Adrenal gland (tissue), 12 donors: ENCODE data around the gene MARVELD2. TPM values are rescaled to one million over a fixed set of nuclear protein-coding genes. Genes with fewer than 3 reads are reported as not detected.
"Not testable (repeated sequence)": the region's sequence is repeated elsewhere in the genome, so short reads cannot be mapped to it uniquely, and the experiment has no call there.

ENCODE experiments used
- DNase-seq, 7 donors: peaks; one replicate each; pipeline ENCODE4 v3.0.0-alpha.2; 2019 to 2020
- H3K27ac ChIP-seq, 5 donors: fragments of 200-600 bp; sonication (generic) in 4 of 5; 1 replicate in 3 of 5; 2 replicates in 2 of 5; pipeline versions ENCODE4 v1.5.1 to v1.8.0; 2016 to 2020; ENCODE audit warnings: mild to moderate bottlenecking in 1 of 5
- H3K27me3 ChIP-seq: fragments of 200-600 bp; 2 replicates; pipeline ENCODE4 v1.8.0; 2021
- H3K36me3 ChIP-seq, 2 donors: fragments of 200-600 bp; replicated peaks in 1 of 2; 1 replicate in 1 of 2; 2 replicates in 1 of 2; pipeline versions ENCODE4 v1.5.1 to v1.8.0; 2018 to 2022
- H3K4me1 ChIP-seq, 2 donors: fragments of 200-600 bp; replicated peaks in 1 of 2; 1 replicate in 1 of 2; 2 replicates in 1 of 2; pipeline versions ENCODE4 v1.5.1 to v1.8.0; 2018 to 2021
- H3K4me3 ChIP-seq, 4 donors: fragments of 200-600 bp; sonication (generic) in 3 of 4; one replicate each; pipeline ENCODE4 v1.5.1; 2016 to 2018
- H3K9me3 ChIP-seq, 3 donors: fragments of 200-600 bp; sonication (generic) in 1 of 3; replicated peaks in 1 of 3; 1 replicate in 2 of 3; 2 replicates in 1 of 3; pipeline versions ENCODE4 v1.5.1 to v1.8.0; 2016 to 2021
- POLR2A ChIP-seq, 2 donors: fragments of 450-650 bp; IDR thresholded peaks; one replicate each; pipeline ENCODE4 v1.6.1; 2017; ENCODE audit warnings: antibody characterized with exemption in 2 of 2, mild to moderate bottlenecking in 2 of 2, moderate library complexity in 1 of 2
- WGBS, 4 donors: extraction: QIAGEN DNeasy Blood & Tissue Kit in 2 of 4; methylation state at CpG; one replicate each; pipeline versions ENCODE4 v1.1.5 to v1.1.7; 2013 to 2017; 5-methylcytosine and 5-hydroxymethylcytosine counted together
- intact Hi-C, 2 donors: fragments of 100-400 bp; cut with DNase I; formaldehyde crosslinking; loops; one replicate each; pipeline versions ENCODE4 v1.14.1 to v1.15.0; 2022 to 2023
- polyA plus RNA-seq, 3 donors: library from polyadenylated mRNA; stranded (reverse); fragments of 200-250 nt in 2 of 3; fragments of 350-450 nt in 1 of 3; fragmentation: Illumina TruSeq in 1 of 3; extraction: RNeasy Lipid Tissue Mini Kit (QIAGEN cat#74804) in 1 of 3; gene quantifications; one replicate each; pipeline ENCODE4 v1.2.3, GENCODE V29; 2013 to 2014
- total RNA-seq, 9 donors: library from RNA; depleted of rRNA in 4 of 9; stranded (reverse); fragments of >200 nt in 4 of 9; fragments of 120-200 nt in 1 of 9; fragmentation: NEBNext Ultra II Directional in 1 of 9; extraction: Animal tissue kit (Norgen Biotek cat#: 25700) in 1 of 9; gene quantifications; one replicate each; pipeline versions ENCODE4 v1.1.0 to v1.2.4, GENCODE V29; 2013 to 2023
- TF ChIP-seq, protein P1 (sequence below), 6 experiments: fragments of 450-650 bp in 4 of 6; fragments of 200-600 bp in 2 of 6; sonication (generic) in 1 of 6; IDR thresholded peaks; 1 replicate in 5 of 6; 2 replicates in 1 of 6; pipeline versions ENCODE4 v1.5.1 to v1.8.0; 2016 to 2021; ENCODE audit warnings: antibody characterized with exemption in 6 of 6, mild to moderate bottlenecking in 2 of 6, moderate library complexity in 1 of 6
- donor health status: healthy with polysubstance abuse.
- donor health status: Bipolar disorder and iron deficiency.
- donor health status: DM: yes; HTN: yes; CAD: no.
- donor health status: DM: no; HTN: no; CAD: no.
- donor health status: DM: no; HTN: no; CAD: no.
- donor health status: DM: yes; HTN: yes; CAD: no.

Gene MARVELD2
- total and polyA plus RNA-seq, 12 donors: 0.16 to 1.6 (median 0.73) TPM

DNA sequence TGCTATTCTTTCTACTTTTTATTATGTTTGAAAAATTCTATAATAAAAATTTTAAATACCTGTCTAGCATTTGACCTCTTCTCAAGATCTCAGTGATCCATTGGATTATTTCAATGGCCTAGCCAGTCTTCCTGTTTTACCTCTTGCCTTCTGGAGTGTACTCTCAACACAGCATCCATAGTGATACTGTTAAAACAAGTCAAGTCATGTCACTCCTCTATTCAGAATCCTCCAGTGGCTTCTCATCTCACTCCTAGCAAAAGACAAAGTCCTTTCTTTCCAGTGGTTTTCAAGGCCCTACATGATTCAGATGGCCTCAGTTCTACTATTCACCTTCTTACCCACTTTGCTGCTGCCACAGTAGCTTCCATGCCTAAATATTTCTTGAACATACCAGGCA is 1.8 kb downstream of the MARVELD2 start:
- Histone ChIP-seq H3K36me3 (peaks cover 0 to 4% of the 10 kb centered on the region in 2 donors), H3K4me3 (no peak overlapping the region), H3K9me3 (no peaks in the 10 kb centered on the region), H3K4me1 (no peaks in the 10 kb centered on the region), H3K27ac (no peak overlapping the region), H3K27me3 (no peaks in the 10 kb centered on the region)
- TF ChIP-seq POLR2A (IDR thresholded peaks at IDR 0.05): no peak
- TF ChIP-seq, protein P1, sequence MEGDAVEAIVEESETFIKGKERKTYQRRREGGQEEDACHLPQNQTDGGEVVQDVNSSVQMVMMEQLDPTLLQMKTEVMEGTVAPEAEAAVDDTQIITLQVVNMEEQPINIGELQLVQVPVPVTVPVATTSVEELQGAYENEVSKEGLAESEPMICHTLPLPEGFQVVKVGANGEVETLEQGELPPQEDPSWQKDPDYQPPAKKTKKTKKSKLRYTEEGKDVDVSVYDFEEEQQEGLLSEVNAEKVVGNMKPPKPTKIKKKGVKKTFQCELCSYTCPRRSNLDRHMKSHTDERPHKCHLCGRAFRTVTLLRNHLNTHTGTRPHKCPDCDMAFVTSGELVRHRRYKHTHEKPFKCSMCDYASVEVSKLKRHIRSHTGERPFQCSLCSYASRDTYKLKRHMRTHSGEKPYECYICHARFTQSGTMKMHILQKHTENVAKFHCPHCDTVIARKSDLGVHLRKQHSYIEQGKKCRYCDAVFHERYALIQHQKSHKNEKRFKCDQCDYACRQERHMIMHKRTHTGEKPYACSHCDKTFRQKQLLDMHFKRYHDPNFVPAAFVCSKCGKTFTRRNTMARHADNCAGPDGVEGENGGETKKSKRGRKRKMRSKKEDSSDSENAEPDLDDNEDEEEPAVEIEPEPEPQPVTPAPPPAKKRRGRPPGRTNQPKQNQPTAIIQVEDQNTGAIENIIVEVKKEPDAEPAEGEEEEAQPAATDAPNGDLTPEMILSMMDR (IDR thresholded peaks at IDR 0.05): no peak
- intact Hi-C loops: no loop called here
- no peak for DNase-seq

DNA sequence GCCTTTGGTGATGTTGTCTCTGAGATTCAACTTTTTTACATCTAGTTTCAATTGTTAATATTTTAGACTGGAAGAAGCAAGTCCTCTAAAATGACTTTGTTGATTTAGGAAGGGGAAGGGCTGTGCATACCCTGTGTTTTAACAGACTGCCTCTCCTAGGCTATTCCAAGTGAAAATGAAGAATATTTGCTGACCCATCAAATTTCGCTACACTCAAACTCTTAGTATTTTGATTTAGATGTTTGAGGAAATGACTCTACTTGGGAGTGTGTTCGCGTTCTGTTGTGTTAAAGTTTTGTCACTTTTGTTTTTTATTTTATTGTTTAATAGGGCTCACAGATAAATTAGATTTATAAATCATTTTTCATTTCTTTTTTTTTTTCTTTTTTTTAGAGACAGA is 3.6 kb downstream of the MARVELD2 start:
- Histone ChIP-seq H3K4me3 (no peak overlapping the region), H3K9me3 (no peaks in the 10 kb centered on the region), H3K4me1 (no peaks in the 10 kb centered on the region), H3K36me3 (no peaks in the 10 kb centered on the region), H3K27ac (no peak overlapping the region), H3K27me3 (no peaks in the 10 kb centered on the region)
- intact Hi-C loops: no loop called here
- TF ChIP-seq, protein P1 (IDR thresholded peaks at IDR 0.05): no peak
- DNase-seq: no peak
- 81 to 92% (median 87%) methylated on average over 3 of the region's 3 CpGs for WGBS, 4 donors

- Histone ChIP-seq H3K36me3 (no peaks in the 10 kb centered on the region), H3K9me3 (no peaks in the 10 kb centered on the region), H3K27ac (no peak overlapping the region), H3K4me1 (no peaks in the 10 kb centered on the region), H3K27me3 (no peaks in the 10 kb centered on the region), H3K4me3 (no peak overlapping the region)
- WGBS, 4 donors: 78 to 84% (median 81%) methylated on average over 11 of the region's 11 CpGs
- no peak for DNase-seq
- TF ChIP-seq POLR2A (IDR thresholded peaks at IDR 0.05): no peak
- TF ChIP-seq, protein P1 (IDR thresholded peaks at IDR 0.05): no peak
- intact Hi-C loops: no loop called here
Measured at GRCh38 chr5:69431424-69432303, 16.7 kb downstream of the MARVELD2 start.

DNA sequence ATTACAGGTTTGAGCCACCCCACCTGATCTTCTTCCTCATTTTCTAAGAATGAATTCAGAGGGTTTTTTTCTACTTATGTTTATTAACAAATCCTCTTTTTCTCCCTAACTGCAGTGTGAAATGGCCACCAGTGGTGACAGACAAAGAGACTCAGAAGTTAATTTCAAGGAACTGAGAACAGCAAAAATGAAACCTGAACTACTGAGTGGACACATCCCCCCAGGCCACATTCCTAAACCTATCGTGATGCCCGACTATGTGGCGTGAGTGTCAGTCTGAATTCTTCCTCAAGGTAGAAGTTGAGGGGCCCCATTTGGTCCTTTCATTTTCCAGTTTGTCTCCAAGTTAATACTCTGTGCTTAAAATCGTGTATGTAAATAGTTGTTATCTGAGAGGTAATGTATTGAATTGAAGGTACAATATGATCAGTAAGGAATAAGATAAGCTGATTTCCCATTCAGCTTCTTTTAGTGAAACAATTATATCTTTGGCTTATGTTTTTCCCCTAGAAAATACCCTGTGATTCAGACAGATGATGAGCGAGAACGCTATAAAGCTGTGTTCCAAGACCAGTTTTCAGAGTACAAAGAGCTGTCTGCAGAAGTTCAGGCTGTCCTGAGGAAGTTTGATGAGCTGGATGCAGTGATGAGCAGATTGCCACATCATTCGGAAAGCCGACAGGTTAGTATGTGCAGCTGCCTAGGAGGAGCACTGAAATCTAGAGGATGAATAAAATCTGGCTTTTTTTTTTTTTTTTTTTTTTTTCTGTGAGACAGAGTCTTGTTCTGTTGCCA is 17.7 kb downstream of the MARVELD2 start:
- no peak overlapping the region for H3K4me3 ChIP-seq
- H3K9me3 ChIP-seq: no peaks in the 10 kb centered on the region
- 72 to 85% (median 79%) methylated on average over 8 of the region's 8 CpGs for WGBS, 4 donors
- H3K27me3 ChIP-seq: no peaks in the 10 kb centered on the region
- H3K36me3 ChIP-seq: no peaks in the 10 kb centered on the region
- H3K27ac ChIP-seq: no peak overlapping the region
- intact Hi-C loops: no loop called here
- no peaks in the 10 kb centered on the region for H3K4me1 ChIP-seq
- DNase-seq: no peak
- no peak for TF ChIP-seq POLR2A (IDR thresholded peaks at IDR 0.05)
- TF ChIP-seq, protein P1 (IDR thresholded peaks at IDR 0.05): no peak

DNA sequence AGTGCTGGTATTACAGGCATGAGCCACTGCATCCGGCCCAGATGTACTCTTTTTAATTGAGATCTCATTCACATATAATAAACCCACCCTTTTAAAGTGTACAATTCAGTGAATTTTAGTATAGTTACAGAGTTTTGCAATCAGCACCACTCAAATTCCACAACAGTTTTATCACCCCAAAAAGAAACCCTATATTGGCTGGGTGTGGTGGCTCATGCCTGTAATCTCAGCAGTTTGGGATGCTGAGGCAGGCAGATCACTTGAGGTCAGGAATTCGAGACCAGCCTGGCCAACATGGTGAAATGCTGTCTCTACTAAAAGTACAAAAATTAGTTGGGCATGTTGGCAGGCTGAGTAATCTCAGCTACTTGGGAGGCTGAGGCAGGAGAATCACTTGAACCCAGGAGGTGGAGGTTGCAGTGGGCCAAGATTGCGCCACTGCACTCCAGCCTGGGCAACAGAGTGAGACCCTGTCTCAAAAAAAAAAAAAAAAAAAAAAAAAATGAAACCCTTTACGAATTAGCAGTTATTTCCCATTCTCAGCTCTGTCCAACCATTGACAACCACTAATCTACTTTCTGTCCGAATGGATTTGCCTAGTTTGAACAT is 20.5 kb downstream of the MARVELD2 start:
- H3K4me3 ChIP-seq, H3K27me3 ChIP-seq, DNase-seq, H3K27ac ChIP-seq, H3K36me3 ChIP-seq, H3K9me3 ChIP-seq, H3K4me1 ChIP-seq, intact Hi-C loops: not testable (repeated sequence)
- WGBS, 4 donors: 89 to 96% (median 92%) methylated on average over 5 of the region's 5 CpGs
